Measurements from ENCODE around the gene FGF12. TPM values are rescaled to one million over a fixed set of nuclear protein-coding genes. Genes with fewer than 3 reads are reported as not detected.

FGF12 gene
- total and polyA plus RNA-seq, 2 donors (not counting 1 experiment from before 2014, with no cell fraction given), result 0.03 TPM; not detected in 1

GRCh38 chr3:192563417-192563816 lies 163.9 kb downstream of the FGF12 start:
- TF ChIP-seq CTCF (IDR thresholded peaks at IDR 0.05), result no peak
- TF ChIP-seq EZH2 (IDR thresholded peaks at IDR 0.05; ENCODE audit: borderline replicate concordance, insufficient read depth, low read depth, low read length, poor library complexity, severe bottlenecking), result no peak
- H3K79me2 ChIP-seq (ENCODE audit: control insufficient read depth, insufficient read depth, low read length), result no peaks in the 10 kb centered on the region
- no peaks in the 10 kb centered on the region for H3K27me3 ChIP-seq (replicated peaks in 1 of 4; ENCODE audit: control extremely low read depth in 1 of 4, control insufficient read depth in 3 of 4, insufficient read depth in 4 of 4, low read length in 3 of 4)
- no peak overlapping the region for H3K4me2 ChIP-seq (replicated peaks; ENCODE audit: low read depth, low read length, poor library complexity, severe bottlenecking)
- no peak overlapping the region for H3K9ac ChIP-seq (ENCODE audit: low read length)
- no peaks in the 10 kb centered on the region for H4K20me1 ChIP-seq (ENCODE audit: control insufficient read depth, insufficient read depth, low read length, poor library complexity, severe bottlenecking)
- intact Hi-C loops (cut with micrococcal nuclease), result loop anchor here (10.0 kb wide), 2 partner anchors 99 to 1841 kb away; no protein-coding TSS in a partner anchor
- no peak overlapping the region for H2AFZ ChIP-seq (ENCODE audit: insufficient read depth, low read depth, low read length, poor library complexity, severe bottlenecking)
- no peak for DNase-seq
- H3K27ac Mint-ChIP-seq, result no peak overlapping the region
- H3K4me3 ChIP-seq (ENCODE audit: control extremely low read depth in 1 of 5, extremely low read depth in 1 of 5, insufficient read depth in 1 of 5, low read depth in 2 of 5, low read length in 4 of 5), result no peak overlapping the region
- no peaks in the 10 kb centered on the region for H3K36me3 ChIP-seq (replicated peaks in 1 of 2; ENCODE audit: control extremely low read depth in 1 of 2, control insufficient read depth in 1 of 2, extremely low read depth in 1 of 2, insufficient read depth in 2 of 2, low read length in 1 of 2)
- ChIA-PET POLR2A (no interaction called here), CTCF (interaction anchor here (1.2 kb wide), 1 partner anchor 478 kb away, joined by 3 read pairs; no protein-coding TSS in a partner anchor)
- H3K4me1 ChIP-seq (ENCODE audit: control insufficient read depth in 2 of 2, insufficient read depth in 2 of 2, low read length in 2 of 2), result no peaks in the 10 kb centered on the region
- no peaks in the 10 kb centered on the region for H3K4me1 Mint-ChIP-seq
- no peak overlapping the region for H3K27ac ChIP-seq (ENCODE audit: low read length in 2 of 2)
- ATAC-seq (ENCODE audit: low read depth), result no peak
- no peak overlapping the region for H3K4me3 Mint-ChIP-seq
- peaks cover 3% of the 10 kb centered on the region for H3K27me3 Mint-ChIP-seq
- no peaks in the 10 kb centered on the region for H3K9me3 Mint-ChIP-seq (ENCODE audit: insufficient read depth)
- peaks cover 0 to under 1% (median 0%) of the 10 kb centered on the region in 3 donors for H3K9me3 ChIP-seq (ENCODE audit: control extremely low read depth in 1 of 3, control insufficient read depth in 2 of 3, insufficient read depth in 1 of 3, low read length in 2 of 3)

- Histone ChIP-seq H4K20me1 (ENCODE audit: control insufficient read depth, insufficient read depth, low read length, poor library complexity, severe bottlenecking) (no peaks in the 10 kb centered on the region), H3K9ac (ENCODE audit: low read length) (no peak overlapping the region), H2AFZ (ENCODE audit: insufficient read depth, low read depth, low read length, poor library complexity, severe bottlenecking) (no peak overlapping the region), H3K36me3 (replicated peaks in 1 of 2; ENCODE audit: control extremely low read depth in 1 of 2, control insufficient read depth in 1 of 2, extremely low read depth in 1 of 2, insufficient read depth in 2 of 2, low read length in 1 of 2) (no peaks in the 10 kb centered on the region), H3K4me1 (ENCODE audit: control insufficient read depth in 2 of 2, insufficient read depth in 2 of 2, low read length in 2 of 2) (no peaks in the 10 kb centered on the region), H3K79me2 (ENCODE audit: control insufficient read depth, insufficient read depth, low read length) (no peaks in the 10 kb centered on the region), H3K4me3 (ENCODE audit: control extremely low read depth in 1 of 5, extremely low read depth in 1 of 5, insufficient read depth in 1 of 5, low read depth in 2 of 5, low read length in 4 of 5) (no peak overlapping the region), H3K9me3 (ENCODE audit: control extremely low read depth in 1 of 3, control insufficient read depth in 2 of 3, insufficient read depth in 1 of 3, low read length in 2 of 3) (peaks cover 2 to 10% (median 10%) of the 10 kb centered on the region in 3 donors), H3K4me2 (replicated peaks; ENCODE audit: low read depth, low read length, poor library complexity, severe bottlenecking) (no peak overlapping the region), H3K27ac (ENCODE audit: low read length in 2 of 2) (no peak overlapping the region), H3K27me3 (replicated peaks in 1 of 4; ENCODE audit: control extremely low read depth in 1 of 4, control insufficient read depth in 3 of 4, insufficient read depth in 4 of 4, low read length in 3 of 4) (peaks cover 0 to 10% (median 2%) of the 10 kb centered on the region in 4 experiments)
- Mint-ChIP-seq H3K27ac (no peak overlapping the region), H3K27me3 (peaks cover 21% of the 10 kb centered on the region), H3K4me1 (no peaks in the 10 kb centered on the region), H3K9me3 (ENCODE audit: insufficient read depth) (peaks cover 8% of the 10 kb centered on the region), H3K4me3 (no peak overlapping the region)
- intact Hi-C loops (cut with micrococcal nuclease), result no loop called here
- POLR2A ChIA-PET, result no interaction called here
- TF ChIP-seq EZH2 (IDR thresholded peaks at IDR 0.05; ENCODE audit: borderline replicate concordance, insufficient read depth, low read depth, low read length, poor library complexity, severe bottlenecking), result no peak
- no peak for TF ChIP-seq CTCF (IDR thresholded peaks at IDR 0.05)
- no peak for ATAC-seq (ENCODE audit: low read depth)
- no peak for DNase-seq
- CTCF ChIA-PET, result no interaction called here
- 100% methylated on average over 3 of the region's 5 CpGs for WGBS (ENCODE audit: insufficient coverage)
Observed at GRCh38 chr3:192553707-192554106, 173.6 kb downstream of the FGF12 start.
